Measurements from ENCODE around the gene ARHGAP42.

GRCh38 chr11:100867606-100868005 is 180.5 kb downstream of the ARHGAP42 start:
- TF ChIP-seq CTCF (optimal IDR thresholded peaks at IDR 0.05 in 1 of 3, IDR thresholded peaks at IDR 0.05 in 1 of 3, conservative IDR thresholded peaks at IDR 0.05 in 1 of 3; ENCODE audit: extremely low read depth in 1 of 3, insufficient read depth in 2 of 3, low read length in 3 of 3) (no peak), EZH2 (IDR thresholded peaks at IDR 0.05; ENCODE audit: low read length) (no peak)
